ENCODE results near the gene TBCC.
"Not testable (repeated sequence)": the region's sequence is repeated elsewhere in the genome, so short reads cannot be mapped to it uniquely, and the experiment has no call there.

TBCC gene

DNA sequence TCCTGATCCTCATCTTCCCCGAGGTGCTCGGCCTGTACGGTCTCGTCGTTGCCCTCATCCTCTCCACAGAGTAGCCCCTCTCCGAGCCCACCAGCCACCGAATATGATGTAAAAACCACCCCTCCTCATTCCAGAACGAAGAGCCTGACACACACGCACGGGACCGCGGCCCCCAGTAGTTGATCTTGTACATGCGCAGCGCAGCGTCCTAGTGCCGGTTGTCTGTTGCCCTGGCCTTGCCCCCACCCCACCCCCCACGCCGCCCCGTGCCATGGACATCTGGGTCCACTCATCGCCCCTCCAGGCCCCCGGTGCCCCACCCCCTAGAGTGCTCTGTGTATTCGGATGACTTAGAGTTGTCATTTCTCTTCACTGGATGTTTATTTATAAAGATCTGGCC is 18.3 kb downstream of the TBCC start:
- DNase-seq = no peak

DNA sequence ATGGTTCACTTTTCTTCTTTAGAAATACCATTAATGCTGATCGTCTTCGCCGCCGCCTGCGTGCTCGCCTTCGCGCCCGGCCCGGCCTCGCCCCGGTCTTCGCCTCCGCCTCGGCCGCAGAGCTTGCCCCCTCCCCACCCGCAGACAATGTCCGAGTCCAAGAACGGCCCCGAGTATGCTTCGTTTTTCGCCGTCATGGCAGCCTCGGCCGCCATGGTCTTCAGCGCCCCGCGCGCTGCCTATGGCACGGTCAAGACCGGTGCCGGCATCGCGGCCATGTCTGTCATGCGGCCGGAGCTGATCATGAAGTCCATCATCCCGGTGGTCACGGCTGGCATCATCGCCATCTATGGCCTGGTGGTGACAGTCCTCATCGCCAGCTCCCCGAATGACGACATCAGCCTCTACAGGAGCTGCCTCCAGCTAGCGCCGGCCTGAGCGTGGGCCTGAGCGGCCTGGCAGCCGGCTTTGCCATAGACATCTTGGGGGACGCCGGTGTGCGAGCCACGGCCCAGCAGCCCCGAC is 18.8 kb downstream of the TBCC start:
- no peak for DNase-seq

DNA sequence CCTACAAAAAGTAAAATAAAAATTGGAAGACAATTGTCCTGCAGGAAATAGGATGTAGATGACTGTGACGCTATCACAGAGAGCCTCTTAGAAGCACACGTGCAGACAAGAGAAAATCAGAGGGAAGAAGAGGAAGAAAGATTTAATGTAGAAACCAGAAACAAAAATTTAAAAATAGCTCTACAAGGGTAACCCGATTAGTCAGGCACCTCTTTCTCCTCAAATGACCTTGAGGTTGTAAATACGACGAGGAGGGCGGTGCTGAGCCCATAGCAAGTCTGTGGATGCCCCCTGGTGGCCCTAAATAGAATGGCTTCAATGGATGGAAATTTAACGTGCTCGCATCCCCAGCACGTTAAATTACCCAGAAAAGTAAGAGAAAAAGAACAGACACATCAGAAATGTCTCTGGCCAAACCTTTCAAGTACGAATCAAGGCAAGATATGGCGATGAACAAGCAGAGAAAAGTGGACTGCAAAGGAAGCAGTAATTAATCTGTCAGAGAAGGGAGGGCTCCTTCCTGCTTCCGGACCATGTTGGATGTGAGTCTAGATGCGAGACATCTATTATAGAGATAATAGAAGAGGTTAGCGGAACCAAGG is 19.3 kb downstream of the TBCC start:
- DNase-seq = peak; percentile 72 to 79

DNA sequence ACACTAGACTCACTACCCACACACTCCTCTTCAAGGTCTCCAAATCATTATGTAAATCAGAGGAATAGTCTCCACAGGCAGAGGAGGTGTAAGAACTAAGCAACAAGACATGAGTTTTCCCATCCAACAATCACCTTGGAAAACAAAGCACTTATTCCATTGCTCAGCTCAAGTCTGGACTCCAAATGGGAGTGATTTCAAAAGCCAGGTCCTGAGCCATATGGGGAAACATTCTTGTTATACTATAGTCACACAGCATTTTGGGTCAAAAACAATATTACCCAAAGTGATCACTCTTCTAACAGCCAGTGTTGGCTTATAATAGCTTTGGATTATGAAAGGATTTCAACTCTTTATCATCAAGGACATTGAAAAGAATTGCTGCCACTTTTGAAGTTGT is 19.9 kb downstream of the TBCC start:
- DNase-seq = no peak

DNA sequence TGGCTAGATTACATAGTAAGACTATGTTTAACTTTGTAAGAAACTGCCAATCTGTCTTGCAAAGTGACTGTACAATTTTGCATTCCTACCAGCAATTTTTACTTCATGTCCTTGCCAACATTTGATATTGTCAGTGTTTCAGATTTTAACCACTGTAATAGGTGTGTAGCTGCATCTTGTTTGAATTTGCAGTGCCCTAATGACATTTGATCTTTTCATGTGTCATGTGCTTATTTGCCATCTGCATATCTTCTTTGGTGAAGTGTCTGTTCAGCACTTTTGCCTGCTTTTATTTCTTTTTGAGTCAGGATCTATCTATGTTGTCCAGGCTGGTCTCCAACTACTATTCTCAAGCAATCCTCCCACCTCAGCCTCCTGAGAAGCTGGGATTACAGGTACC is 21.1 kb downstream of the TBCC start:
- DNase-seq = no peak

DNA sequence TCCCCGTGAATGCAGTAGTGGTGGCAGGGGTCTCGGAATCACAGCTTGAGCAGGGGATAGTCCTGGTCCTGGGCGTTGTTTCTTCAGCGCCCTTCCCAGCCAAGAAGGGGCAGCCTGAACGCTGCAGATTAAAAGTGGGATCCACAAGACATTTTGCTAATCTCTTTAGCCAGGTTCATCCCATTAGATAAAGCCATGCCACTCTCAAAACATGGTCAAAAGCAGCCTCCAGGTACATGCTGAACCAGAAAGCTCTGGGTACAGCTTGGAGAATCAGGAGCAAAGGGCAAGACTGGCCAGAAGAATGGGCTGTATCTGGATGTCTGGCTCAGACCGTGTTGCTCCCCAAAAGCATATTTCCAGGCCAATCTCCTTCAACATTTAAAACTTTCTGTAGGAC is 23.4 kb downstream of the TBCC start, which contains the start of gene PRPH2:
PRPH2 (minus strand) TSS at position 101 of the 400 bp plus-strand sequence. CDS start 263 bp downstream, outside the sequence.
- no peak for DNase-seq

DNA sequence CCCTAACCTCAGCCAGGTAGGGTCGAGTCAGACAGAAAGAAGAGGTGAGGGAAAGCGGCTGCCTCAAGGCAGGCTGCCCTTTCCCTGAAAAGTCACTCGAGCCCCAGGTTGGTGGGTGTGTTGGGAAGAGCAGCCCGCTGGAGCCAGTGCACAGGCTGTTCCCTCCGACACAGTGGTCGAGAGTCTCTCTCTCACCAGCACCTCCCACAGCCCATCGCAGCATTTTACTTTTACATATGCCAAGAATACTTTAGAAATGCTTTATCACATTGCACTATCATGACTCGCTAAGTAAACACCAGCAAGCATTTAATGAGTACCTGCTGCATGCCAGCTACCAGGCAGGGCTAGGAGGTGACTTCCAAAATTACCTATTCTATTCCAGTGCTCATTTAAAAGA is 25.2 kb downstream of the TBCC start:
- DNase-seq = no peak

DNA sequence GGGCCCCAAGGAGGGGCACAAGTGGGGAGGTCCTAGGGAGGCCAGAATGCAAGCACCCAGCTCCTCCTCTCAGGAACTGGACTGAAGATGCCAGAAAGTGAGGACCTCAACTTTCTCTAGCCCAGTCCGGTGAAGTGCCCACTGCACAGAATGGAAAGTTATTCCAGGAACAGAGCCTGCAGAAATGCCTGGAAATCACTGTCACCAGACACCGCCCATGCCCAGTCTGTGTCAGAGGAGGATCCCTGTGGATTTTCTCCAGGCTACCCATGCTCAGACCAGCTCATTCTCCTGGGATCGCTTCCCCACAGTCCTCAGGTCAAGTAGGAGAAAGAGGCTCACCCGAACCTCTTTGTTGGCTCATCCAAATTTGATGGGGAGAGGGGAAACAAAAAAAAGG is 30.0 kb downstream of the TBCC start:
- no peak for DNase-seq

DNA sequence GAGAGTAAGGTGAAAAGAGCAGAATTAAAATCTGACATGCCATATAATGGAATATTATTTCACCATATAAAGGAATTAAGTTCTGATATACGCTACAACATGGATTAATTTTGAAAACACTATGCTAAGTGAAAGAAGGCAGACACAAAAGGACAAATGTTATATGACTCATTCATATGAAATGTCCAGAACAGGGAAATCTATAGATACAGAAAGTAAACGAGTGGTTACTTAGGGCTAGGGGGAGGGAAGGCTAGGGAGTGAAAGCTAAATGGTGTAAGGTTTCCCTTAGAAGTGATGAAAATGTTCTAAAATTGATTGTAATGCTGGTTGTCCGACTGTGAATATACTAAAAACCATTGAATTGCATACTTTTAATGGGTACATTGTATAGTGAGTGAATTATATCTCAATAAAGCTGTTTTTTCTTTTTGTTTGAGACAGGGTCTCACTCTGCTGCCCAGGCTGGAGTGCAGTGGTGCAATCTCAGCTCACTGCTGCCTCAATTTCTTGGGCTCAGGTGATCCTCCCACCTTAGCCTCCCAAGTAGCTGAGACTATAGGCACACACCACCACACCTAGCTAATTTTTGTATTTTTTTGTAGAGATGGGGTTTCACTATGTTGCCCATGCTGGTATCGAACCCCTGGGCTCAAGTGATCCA is 31.7 kb downstream of the TBCC start:
- DNase-seq = no peak

DNA sequence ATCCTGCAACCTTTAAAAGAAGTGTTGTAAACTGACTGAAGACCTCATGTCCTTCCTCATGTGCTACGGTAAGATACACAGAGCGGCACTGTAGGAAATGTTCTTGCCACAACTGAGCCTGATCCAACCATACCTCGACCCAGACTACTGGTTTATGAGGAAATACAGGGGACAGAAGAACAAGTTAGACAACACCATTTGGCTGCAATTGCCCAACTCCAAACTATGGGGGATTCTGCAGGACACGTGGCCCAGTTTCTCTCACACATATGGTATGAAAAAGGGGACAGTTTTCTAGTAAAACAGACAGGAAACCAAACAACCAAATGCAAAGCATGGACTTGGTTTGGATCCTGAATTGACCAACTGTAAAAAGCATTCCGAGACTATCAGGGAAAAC is 34.0 kb downstream of the TBCC start:
- DNase-seq = no peak

DNA sequence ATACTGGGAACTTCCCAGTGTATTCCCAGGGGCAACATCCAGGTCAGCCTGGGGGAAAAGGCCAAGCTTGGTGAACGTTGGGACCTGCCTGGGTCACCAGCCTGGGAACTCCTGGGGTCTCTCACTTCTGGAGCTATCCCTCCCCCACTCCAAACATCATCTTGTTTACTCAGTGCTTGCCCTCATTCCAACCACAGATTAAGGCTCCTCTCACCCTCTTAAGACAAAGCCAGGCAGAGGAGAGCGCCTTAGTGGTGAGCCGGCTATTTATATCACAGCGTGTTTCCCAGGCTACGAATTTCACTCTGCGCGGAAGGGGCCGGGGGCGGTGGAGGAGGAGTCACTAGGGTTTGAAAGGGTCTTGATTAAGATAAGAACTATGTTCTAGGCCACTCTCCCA is 35.6 kb downstream of the TBCC start:
- DNase-seq = no peak

DNA sequence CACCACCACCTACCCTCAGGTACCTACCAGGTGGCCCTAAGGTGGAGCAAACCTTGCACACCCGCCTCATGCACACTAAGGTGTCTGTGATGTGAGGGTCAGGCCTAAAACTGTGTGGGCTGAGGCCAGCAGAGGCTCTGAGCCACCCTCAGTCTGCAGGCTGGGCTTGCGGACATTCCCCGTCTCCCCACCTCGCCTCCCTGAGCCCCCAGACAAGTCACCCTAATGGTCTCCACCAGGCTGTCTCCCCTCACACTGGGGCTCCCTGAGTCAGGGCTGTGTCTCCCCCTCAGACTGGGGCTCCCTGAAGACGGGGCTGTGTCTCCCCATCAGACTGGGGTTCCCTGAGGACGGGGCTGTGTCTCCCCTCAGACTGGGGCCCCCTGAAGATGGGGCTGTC is 36.0 kb downstream of the TBCC start:
- no peak for DNase-seq

DNA sequence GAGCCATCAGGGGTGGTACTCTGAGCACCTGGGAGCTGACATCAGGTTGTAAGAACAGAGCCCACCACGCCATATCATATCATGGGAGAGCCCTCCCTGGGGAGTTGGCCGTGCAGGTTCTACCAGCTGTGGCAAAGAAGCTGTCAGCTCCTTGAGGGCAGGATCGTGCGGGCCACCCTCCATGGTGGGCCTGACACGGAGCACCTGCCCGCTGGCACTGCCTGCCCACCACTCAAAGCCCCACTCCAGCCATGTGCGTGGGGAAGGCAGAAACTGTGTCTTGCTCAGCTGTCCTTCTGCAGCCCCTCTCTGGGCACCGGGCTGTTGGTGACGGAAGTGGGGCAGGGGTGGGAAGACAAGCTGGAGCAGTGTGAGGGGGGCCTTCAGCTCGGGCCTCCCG is 37.8 kb downstream of the TBCC start:
- no peak for DNase-seq

DNA sequence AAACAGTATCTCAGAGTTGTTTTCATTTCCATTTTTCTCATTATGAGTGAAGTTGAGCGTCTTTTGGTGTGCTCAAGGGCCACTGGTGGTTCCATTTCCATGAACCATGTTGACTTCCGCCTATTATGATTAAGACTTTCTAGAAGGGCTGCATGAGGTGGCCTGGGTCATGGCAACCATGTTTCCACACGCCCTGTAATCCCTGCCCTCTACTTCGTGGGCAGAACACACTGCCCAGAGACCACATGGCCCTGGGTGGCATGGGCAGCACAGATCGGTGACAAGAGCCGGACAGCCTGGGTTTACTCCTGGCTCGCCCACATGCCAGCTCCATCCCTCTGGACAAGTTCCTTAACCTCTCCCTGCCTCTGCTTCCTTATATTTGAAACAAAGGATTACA is 38.3 kb downstream of the TBCC start:
- DNase-seq = no peak

DNA sequence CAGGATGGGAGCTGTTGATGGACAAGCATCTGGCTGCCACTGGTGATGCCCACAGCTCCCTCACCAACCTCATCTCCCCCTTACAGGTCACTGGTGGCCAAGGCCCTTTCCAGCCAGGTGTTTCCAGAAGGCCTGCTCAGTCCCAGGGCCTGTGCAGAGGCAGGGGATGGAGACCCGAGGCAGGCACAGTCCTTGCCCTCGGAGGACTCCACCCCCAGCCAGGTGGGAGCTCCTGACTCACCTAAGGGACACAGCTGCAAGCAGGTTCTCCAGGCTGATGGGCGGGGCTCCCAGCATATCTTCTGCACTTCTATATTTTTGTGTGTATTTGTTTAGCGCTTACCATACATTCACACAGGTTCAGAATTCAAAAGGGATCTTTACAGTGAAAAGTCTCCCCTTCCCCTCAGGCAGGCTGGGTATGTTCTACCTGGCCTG is 40.9 kb downstream of the TBCC start:
- no peak for DNase-seq

DNA sequence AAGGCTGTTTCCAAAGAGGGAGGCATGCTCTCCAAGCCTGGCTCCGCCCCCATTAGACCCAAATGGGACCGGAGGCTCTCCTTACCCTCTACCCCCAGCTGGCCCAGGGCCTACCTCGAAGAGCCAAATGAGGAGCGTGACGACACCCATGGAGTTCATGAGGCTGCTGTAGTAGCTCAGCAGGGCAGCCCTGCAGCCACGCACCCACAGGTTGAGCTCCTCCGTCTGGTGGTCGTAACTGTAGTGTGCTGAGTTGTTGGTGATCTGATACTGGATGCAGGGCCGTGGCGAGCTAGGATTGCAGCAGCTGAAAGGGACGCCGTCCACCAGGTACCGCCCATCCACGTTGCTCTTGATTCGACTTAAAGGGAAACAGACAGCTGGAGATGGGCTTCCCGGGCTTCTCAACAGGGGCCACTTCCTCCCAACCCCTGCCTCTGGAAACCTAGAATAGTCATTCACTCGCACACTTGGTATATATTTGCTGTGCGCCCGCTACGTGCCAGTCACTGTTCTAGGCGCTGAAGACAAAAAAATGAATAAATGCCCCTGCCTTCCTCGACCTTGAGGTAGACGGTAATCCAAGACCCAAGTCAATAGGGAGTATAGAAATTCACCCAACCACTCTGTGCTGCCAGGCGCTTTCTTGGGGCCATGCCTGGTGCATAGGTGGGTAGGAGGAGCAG is 41.5 kb downstream of the TBCC start:
- DNase-seq = no peak

DNA sequence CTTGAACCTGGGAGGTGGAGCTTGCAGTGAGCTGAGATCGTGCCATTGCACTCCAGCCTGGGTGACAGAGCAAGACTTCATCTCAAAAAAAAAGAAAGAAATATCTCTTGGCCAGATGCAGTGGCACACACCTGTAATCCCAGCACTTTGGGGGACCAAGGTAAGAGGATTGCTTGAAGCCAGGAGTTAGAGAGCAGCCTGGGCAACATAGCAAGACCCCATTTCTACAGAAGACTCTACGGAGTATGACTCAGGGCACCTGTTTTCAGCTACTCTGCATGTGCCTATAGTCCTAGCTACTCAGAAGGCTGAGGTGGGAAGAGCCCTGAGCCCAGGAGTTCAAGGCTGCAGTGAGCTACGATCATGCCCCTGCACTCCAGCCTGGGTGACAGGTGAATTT is 43.1 kb downstream of the TBCC start:
- DNase-seq = not testable (repeated sequence)

DNA sequence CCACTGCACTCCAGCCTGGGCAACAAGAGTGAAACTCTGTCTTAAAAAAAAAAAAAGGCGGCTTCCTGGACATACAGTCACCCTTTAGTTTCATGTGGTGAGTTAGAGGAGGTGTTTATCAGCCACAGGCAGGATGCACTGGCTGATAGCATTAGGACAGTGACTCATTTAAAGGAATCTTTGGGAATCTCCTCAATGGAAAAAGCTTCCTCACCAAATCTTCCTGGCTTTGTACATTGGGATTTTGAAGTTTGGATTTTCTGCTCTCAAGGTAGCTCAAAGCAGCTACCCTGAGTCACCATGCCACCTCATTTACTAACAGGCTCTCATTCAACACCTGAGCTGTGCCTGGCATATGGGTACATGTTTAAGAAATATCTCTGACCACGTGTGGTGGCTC is 43.7 kb downstream of the TBCC start:
- DNase-seq = no peak

DNA sequence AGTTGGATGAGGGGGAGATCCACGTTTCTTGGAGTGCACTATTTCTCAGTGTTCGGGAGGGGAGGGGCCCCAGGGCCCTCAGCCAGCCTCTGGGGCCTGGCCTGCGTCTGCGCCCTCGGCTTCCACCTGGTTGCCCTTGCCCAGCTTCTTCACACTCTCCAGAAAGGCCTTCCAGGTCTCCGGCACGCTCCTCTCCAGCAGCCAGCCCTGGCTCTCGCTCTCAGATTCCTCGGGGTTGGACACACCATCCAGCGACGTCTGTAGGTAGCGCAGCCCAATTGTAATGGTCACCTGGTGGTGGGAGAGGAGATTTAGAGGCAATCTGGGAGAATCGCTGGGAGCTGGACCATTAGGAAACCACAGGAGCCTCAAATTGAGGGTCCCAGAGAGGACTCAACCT is 47.7 kb downstream of the TBCC start:
- no peak for DNase-seq

DNA sequence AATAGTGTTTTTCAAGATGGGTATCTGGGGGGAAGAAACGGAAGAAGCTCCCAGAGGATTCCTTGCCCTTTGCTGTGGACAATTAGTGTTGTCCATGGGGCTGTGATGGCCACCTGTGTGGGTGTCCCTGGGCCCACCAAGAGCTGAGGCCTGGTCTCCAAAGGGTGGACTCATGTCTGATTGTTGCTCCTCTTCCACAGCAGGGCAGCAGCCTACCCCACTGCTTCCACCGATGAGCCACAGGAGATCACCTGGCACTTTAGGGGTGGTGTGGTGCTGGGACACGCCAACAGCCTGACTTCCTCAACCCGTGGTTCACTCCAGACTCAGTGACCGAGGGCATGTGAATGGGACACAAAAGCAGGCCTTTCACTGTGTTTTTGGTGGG is 48.6 kb downstream of the TBCC start:
- no peak for DNase-seq

DNA sequence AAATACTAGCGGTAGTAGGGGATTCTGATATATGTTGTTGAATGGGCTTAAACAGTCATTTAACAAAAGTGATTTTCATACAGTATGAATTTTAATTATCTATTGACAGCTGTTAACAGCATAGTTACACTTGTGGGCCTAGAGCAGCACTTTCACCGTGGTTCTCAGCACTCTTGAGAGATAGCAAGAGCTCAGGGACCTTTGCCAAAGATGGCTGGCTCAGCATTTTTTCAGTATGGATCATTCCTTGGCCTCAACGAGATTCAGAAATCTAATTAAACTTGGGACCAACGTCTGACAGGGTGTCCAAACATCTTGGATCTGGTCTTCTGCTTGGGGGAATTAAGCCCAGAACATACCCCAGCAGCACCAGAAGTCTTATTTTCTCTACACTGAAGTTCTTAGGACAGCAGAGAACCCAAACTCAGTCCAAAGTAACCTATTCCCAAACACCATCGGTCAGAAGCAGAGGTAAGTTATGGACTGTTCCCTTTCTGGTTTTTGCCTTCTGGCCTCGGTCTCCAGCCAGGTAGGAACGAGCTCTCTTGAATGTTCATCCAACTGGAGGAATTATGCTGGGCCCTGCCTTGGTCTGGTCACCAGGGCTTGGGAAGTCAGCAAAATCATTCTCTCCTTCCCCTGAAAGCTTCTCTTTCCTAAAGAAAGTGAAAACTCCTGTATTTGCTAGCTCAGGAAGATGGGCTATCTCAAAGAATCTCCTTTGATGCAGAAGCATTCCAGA is 49.2 kb downstream of the TBCC start:
- no peak for DNase-seq

DNA sequence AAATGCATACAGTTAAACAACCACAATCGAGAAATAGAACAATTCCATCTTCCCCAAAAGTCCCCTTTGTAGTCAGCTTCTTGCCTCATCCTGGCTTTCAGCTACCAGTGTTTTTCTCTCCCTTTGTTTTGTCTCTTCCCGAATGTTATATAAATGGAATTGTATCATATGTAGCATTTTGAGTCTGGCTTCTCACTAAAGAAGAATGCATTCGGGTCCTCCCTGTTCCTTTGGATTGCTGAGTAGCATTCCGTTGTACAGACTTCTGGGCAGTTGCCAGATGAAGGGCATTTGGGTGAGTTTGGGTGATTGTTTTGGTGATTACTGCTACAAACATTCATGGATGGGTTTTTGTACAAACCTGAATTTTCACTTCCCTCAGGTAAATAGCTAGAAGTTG is 51.3 kb downstream of the TBCC start:
- DNase-seq = no peak
